GM23248 (cell line): Measurements from ENCODE around the gene UGT1A5.

ENCODE experiments used
- EZH2 ChIP-seq: fragments of 200-600 bp; sonication (generic); IDR thresholded peaks from 2 replicates; pipeline ENCODE4 v1.6.1; 2018; ENCODE audit warnings: antibody characterized with exemption, mild to moderate bottlenecking; ENCODE audit not compliant: insufficient read depth, poor library complexity, severe bottlenecking
- EZH2phosphoT487 ChIP-seq: fragments of 200-600 bp; sonication (generic); IDR thresholded peaks from 2 replicates; pipeline ENCODE4 v1.6.1; 2018; ENCODE audit warnings: antibody characterized with exemption, moderate library complexity, mild to moderate bottlenecking, low read depth; ENCODE audit not compliant: insufficient read depth

DNA sequence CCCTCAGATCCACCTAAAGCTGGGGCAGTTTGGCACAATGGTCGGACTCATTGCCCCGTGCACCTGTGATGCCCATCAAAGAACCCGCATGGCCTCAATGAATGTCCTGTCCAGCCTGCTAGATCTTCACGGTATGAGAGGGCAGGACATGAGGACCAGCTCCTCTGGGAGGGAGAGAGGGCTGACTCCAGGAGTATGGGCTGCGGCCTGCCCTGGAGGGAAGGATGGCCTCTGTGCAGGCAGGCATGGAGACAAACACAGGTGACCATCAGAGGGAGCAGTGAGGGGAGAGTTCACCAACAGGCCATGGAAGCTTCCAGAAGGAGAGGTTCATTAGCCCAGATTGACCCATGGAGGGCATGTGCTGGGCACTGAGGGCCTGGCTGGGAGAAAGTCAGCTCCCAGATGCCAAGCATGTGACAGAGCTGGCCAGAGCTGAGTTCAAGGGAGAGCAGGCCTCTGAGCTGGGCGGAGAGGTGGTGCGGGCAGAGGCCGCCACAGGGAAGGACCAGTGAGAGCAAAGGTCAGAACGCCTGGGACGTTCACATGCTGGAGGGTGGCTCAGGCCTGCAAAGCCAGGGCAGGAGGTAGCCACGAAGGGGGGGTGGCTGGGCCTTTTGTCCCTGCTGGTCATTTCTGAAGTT is 105.4 kb downstream of the UGT1A5 start:
- TF ChIP-seq EZH2 (no peak), EZH2phosphoT487 (no peak)
